Tibial nerve (tissue), 4 donors: ENCODE results near the gene NEB. TPM values are rescaled to one million over a fixed set of nuclear protein-coding genes. Genes with fewer than 3 reads are reported as not detected.

ENCODE experiments used
- DNase-seq, 2 donors: peaks; one replicate each; pipeline ENCODE4 v3.0.0-alpha.2; 2019; ENCODE audit warnings: low spot score in 2 of 2
- H3K27ac ChIP-seq, 4 donors: fragments of 200-600 bp; sonication (generic) in 3 of 4; one replicate each; pipeline ENCODE4 v1.5.1; 2017 to 2019; ENCODE audit warnings: mild to moderate bottlenecking in 1 of 4
- H3K27me3 ChIP-seq, 2 donors: fragments of 200-600 bp; sonication (generic) in 1 of 2; one replicate each; pipeline versions ENCODE4 v1.5.1 to v1.6.0; 2017 to 2019
- H3K36me3 ChIP-seq, 3 donors: fragments of 200-600 bp; sonication (generic); one replicate each; pipeline ENCODE4 v1.5.1; 2018 to 2019
- H3K4me1 ChIP-seq, 4 donors: fragments of 200-600 bp; sonication (generic) in 3 of 4; one replicate each; pipeline ENCODE4 v1.5.1; 2017 to 2019
- H3K4me3 ChIP-seq, 4 donors: fragments of 200-600 bp; sonication (generic) in 3 of 4; one replicate each; pipeline ENCODE4 v1.5.1; 2017 to 2019; ENCODE audit warnings: mild to moderate bottlenecking in 1 of 4, moderate library complexity in 1 of 4
- H3K9me3 ChIP-seq, 4 donors: fragments of 200-600 bp; sonication (generic) in 3 of 4; one replicate each; pipeline ENCODE4 v1.5.1; 2017 to 2019
- EP300 ChIP-seq, 2 donors: sonication (generic); formaldehyde crosslinking; IDR thresholded peaks; one replicate each; pipeline ENCODE4 v1.6.1; 2017; ENCODE audit warnings: antibody characterized with exemption in 2 of 2, mild to moderate bottlenecking in 1 of 2
- POLR2A ChIP-seq, 2 donors: fragments of 450-650 bp; IDR thresholded peaks; one replicate each; pipeline ENCODE4 v1.6.1; 2017; ENCODE audit warnings: antibody characterized with exemption in 2 of 2, mild to moderate bottlenecking in 2 of 2, moderate library complexity in 2 of 2
- WGBS, 2 donors: methylation state at CpG; one replicate each; pipeline ENCODE4 v1.1.5; 2018; 5-methylcytosine and 5-hydroxymethylcytosine counted together
- total RNA-seq, 4 donors: library from RNA; depleted of rRNA; stranded (reverse); fragments of >200 nt; gene quantifications; one replicate each; pipeline ENCODE4 v1.1.0, GENCODE V29; 2016
- TF ChIP-seq, protein P1 (sequence below), 5 experiments: fragments of 200-600 bp in 3 of 5; fragments of 450-650 bp in 2 of 5; sonication (generic) in 3 of 5; IDR thresholded peaks; one replicate each; pipeline ENCODE4 v1.5.1; 2016 to 2019; ENCODE audit warnings: antibody characterized with exemption in 5 of 5, mild to moderate bottlenecking in 3 of 5, moderate library complexity in 2 of 5

NEB gene
- total RNA-seq, 4 donors from 2014 or later = 1.2 to 2.2 (median 1.5) TPM

DNA sequence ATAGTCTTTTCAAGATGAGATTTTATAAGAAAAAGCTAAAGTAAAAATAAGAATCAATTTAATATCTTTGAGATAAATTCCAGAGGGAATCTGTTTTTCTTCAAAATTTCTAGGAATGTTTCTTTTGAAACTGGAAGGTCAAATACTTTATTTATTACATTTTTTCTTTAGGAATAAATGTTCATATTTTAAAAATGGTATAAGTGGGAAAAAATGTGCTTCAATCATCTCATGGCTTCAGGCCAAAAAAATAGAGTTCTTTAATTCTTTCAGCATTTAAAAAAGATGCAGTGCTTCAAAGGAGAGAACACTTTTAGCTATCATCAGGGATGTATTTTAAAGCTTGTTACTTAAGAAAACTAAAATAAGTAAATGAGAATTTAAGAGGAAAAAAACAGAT is 110.6 kb downstream of the NEB start:
- no peak for DNase-seq
- no peaks in the 10 kb centered on the region for H3K9me3 ChIP-seq
- no peak overlapping the region for H3K27ac ChIP-seq
- H3K4me3 ChIP-seq = no peak overlapping the region
- TF ChIP-seq, protein P1, sequence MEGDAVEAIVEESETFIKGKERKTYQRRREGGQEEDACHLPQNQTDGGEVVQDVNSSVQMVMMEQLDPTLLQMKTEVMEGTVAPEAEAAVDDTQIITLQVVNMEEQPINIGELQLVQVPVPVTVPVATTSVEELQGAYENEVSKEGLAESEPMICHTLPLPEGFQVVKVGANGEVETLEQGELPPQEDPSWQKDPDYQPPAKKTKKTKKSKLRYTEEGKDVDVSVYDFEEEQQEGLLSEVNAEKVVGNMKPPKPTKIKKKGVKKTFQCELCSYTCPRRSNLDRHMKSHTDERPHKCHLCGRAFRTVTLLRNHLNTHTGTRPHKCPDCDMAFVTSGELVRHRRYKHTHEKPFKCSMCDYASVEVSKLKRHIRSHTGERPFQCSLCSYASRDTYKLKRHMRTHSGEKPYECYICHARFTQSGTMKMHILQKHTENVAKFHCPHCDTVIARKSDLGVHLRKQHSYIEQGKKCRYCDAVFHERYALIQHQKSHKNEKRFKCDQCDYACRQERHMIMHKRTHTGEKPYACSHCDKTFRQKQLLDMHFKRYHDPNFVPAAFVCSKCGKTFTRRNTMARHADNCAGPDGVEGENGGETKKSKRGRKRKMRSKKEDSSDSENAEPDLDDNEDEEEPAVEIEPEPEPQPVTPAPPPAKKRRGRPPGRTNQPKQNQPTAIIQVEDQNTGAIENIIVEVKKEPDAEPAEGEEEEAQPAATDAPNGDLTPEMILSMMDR (IDR thresholded peaks at IDR 0.05) = no peak
- TF ChIP-seq EP300 (IDR thresholded peaks at IDR 0.05) (no peak), POLR2A (IDR thresholded peaks at IDR 0.05) (no peak)
- peaks cover 0 to 18% (median 0%) of the 10 kb centered on the region in 4 donors for H3K4me1 ChIP-seq
- H3K36me3 ChIP-seq = no peaks in the 10 kb centered on the region
- H3K27me3 ChIP-seq = no peaks in the 10 kb centered on the region

DNA sequence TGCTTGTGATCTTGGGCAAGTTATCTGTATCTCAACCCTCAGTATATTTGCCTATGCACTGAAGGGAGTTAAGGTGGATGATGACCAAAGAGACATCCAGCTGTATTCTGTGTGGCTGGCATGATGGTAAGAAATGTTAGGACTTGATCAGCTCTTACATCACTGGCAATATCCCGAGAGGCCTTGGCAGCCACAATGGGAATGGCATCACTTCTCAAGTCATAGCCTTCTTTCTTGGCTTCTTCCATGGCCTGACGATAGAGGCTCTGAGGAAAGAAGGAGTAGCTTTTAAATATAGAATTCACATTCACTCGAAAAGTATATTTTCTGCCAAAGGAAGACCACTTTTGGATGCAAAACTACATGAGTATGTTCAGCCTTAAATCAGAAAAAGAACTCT is 113.5 kb downstream of the NEB start:
- TF ChIP-seq POLR2A (IDR thresholded peaks at IDR 0.05) = no peak
- no peak for TF ChIP-seq EP300 (IDR thresholded peaks at IDR 0.05)
- TF ChIP-seq, protein P1 (IDR thresholded peaks at IDR 0.05) = no peak
- no peak for DNase-seq
- Histone ChIP-seq H3K27me3 (no peaks in the 10 kb centered on the region), H3K27ac (no peak overlapping the region), H3K36me3 (no peaks in the 10 kb centered on the region), H3K9me3 (no peaks in the 10 kb centered on the region), H3K4me1 (peaks cover 0 to 26% (median 0%) of the 10 kb centered on the region in 4 donors), H3K4me3 (no peak overlapping the region)
- WGBS, 2 donors = 78 to 79% methylated on average over 3 of the region's 3 CpGs

DNA sequence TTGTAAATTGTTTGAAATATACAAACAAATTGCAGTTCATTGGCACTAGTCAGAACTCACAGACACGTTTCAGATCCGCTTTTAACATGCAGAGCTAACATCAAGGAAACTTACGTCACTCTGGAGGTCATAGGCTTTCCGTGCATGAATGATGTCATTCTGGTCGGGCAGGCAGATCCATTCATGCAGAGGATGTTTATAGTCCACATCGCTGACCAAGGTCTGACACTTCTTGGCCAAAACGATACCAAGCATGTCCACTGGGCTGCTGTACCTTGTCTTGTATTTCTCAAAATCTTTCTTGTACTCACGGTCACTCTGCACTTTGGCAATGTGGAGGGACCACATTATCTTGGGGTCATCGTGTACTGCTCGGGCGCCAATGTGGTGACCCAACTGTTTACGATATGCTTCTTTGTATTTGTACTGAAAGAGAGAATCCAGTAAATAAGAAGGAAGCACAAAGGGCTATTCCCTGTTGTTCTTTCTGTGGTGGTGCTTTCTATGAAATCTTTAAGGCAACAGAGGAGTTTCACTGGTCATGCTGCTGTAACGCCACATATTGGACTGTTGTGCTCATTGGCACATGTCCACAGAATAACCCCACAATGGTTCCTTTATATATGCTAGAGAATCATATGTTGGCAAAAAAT is 114.8 kb downstream of the NEB start:
- WGBS, 2 donors = 40 to 47% methylated on average over 13 of the region's 13 CpGs
- DNase-seq = no peak
- Histone ChIP-seq H3K9me3 (no peaks in the 10 kb centered on the region), H3K27me3 (no peaks in the 10 kb centered on the region), H3K4me3 (peak overlapping the region in 1 of 4 donors; percentile 4), H3K36me3 (no peaks in the 10 kb centered on the region), H3K4me1 (peaks cover 0 to 26% (median 0%) of the 10 kb centered on the region in 4 donors), H3K27ac (no peak overlapping the region)
- TF ChIP-seq, protein P1 (IDR thresholded peaks at IDR 0.05) = no peak
- TF ChIP-seq POLR2A (IDR thresholded peaks at IDR 0.05) (no peak), EP300 (IDR thresholded peaks at IDR 0.05) (no peak)

DNA sequence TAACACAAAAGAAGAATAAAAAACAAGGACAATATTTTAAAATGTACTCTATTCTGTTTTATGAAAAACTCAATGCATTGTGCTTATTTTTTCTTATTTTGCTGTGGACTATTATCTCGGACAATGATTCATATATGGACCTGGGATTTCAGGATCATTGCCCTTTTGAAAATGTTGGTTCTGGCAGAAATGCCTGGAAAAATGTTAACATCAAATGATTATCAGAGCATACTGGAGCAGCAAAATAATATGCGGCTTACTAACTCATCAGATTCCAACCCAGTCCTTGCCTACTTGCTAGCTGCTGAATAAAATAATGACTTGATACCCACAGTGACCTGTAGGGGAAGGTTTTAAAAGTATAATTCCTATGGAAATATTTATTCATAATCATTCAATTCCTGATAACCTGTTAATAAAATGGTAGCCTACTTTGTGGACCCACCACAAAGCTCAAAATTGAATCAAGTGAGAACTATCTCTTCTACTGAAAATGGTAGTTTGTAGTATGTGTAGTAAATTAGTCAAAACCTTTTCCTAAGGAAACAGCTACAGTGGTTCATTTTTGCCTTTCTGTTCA is 117.4 kb downstream of the NEB start:
- no peak for TF ChIP-seq POLR2A (IDR thresholded peaks at IDR 0.05)
- TF ChIP-seq EP300 (IDR thresholded peaks at IDR 0.05) = no peak
- TF ChIP-seq, protein P1 (IDR thresholded peaks at IDR 0.05) = no peak
- Histone ChIP-seq H3K27me3 (no peaks in the 10 kb centered on the region), H3K4me1 (peaks cover 0 to 21% (median 0%) of the 10 kb centered on the region in 4 donors), H3K27ac (no peak overlapping the region), H3K36me3 (no peaks in the 10 kb centered on the region), H3K9me3 (no peaks in the 10 kb centered on the region), H3K4me3 (no peak overlapping the region)
- no peak for DNase-seq
- WGBS, 2 donors = 63 to 66% methylated on average over 2 of the region's 2 CpGs

DNA sequence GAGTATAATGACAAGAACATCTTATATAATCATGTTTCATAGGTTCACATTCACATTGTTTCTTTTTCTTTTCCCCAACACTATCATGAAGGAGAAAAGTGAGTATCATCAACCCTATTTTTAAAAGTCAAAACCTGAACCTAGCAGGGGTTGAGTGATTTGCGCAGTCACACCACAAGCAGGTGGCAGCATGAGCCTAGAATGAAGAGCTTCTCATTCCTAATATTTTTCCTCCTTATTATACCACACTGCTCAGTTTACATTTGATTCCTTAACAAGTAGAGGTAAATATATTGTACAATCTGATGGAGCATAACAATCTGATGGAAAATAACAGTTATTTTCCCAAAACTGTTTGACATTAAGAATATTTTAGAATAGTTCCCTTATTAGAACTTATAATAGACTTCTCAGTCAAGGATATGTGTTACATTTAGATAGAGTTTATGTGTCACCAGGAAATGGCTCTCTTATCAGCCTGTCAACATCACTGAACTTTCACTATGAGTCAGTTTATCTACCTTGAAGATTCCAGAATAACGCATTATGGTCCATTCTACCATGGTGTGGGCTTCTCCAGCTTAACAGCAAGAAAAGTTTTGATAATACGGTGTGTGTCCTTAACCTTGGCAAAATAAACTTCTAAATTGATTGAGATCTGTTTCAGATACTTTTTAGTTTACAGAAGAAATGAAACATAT is 119.5 kb downstream of the NEB start:
- Histone ChIP-seq H3K36me3 (no peaks in the 10 kb centered on the region), H3K27ac (no peak overlapping the region), H3K4me1 (peaks cover 0 to 20% (median 0%) of the 10 kb centered on the region in 4 donors), H3K9me3 (no peaks in the 10 kb centered on the region), H3K4me3 (no peak overlapping the region), H3K27me3 (no peaks in the 10 kb centered on the region)
- no peak for TF ChIP-seq EP300 (IDR thresholded peaks at IDR 0.05)
- TF ChIP-seq, protein P1 (IDR thresholded peaks at IDR 0.05) = no peak
- TF ChIP-seq POLR2A (IDR thresholded peaks at IDR 0.05) = no peak
- DNase-seq = no peak
- WGBS, 2 donors = 96 to 99% methylated on average over 3 of the region's 3 CpGs
